Suprapubic skin (tissue), 3 donors: ENCODE measurements around the gene TNFRSF25.

Experiments used
- CTCF ChIP-seq, 2 donors: fragments of 200-600 bp in 1 of 2; fragments of 450-650 bp in 1 of 2; sonication (generic) in 1 of 2; IDR thresholded peaks; one replicate each; pipeline ENCODE4 v1.5.1; 2016 to 2019; ENCODE audit warnings: antibody characterized with exemption in 2 of 2, mild to moderate bottlenecking in 1 of 2, moderate library complexity in 1 of 2
- POLR2AphosphoS5 ChIP-seq, 3 donors: sonication (generic); formaldehyde crosslinking; IDR thresholded peaks; one replicate each; pipeline ENCODE4 v1.6.1; 2017; ENCODE audit warnings: antibody characterized with exemption in 3 of 3

- TF ChIP-seq CTCF (IDR thresholded peaks at IDR 0.05) (no peak), POLR2AphosphoS5 (IDR thresholded peaks at IDR 0.05) (no peak)
Observed at GRCh38 chr1:6503884-6504602, 38.1 kb upstream of the TNFRSF25 start.
